ENCODE results near the gene MAP2K6.

MAP2K6 gene

GRCh38 chr17:69518951-69519350 is 104.5 kb downstream of the MAP2K6 start:
- H3K36me3 ChIP-seq (ENCODE audit: control insufficient read depth, insufficient read depth, low read length): no peaks in the 10 kb centered on the region
- WGBS (ENCODE audit: extremely low coverage, insufficient coverage, low lambda C conversion rate): no CpG with 5 or more reads among the region's 5 CpGs

DNA sequence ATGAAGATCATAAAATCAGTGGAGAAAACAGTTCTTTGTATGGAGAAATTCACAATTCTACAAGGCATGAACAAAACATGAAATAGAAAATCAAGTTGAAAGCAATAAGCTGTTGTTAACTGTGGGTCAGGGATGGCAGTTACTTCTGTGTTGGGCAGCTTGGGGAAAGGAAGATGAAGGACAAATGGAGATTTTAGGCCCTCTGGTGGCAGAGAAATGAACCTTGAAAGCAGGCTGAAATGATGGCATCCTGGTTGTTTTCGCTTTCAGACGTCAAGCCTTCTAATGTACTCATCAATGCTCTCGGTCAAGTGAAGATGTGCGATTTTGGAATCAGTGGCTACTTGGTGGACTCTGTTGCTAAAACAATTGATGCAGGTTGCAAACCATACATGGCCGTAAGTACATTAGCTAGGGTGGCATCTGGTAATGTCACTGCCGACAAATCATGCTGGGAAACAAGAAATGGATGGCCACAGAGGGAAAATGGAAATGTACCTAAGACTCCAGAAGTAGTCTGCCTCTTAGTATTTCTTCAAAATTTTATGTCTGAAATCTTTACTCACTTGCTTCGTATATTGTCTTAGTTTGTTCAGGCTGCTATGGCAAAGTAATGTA is 108.9 kb downstream of the MAP2K6 start:
- peak; percentile 79 for DNase-seq
- H3K18ac ChIP-seq (ENCODE audit: low read length): no peak overlapping the region
- no peak overlapping the region for H2BK120ac ChIP-seq (ENCODE audit: low read depth, low read length)
- H3K23ac ChIP-seq (ENCODE audit: low read length): no peak overlapping the region
- H3K4ac ChIP-seq (ENCODE audit: low read depth, low read length): no peak overlapping the region
- H4K5ac ChIP-seq (ENCODE audit: low read length): no peak overlapping the region
- WGBS (ENCODE audit: extremely low coverage, insufficient coverage, low lambda C conversion rate): no CpG with 5 or more reads among the region's 7 CpGs
- no peaks in the 10 kb centered on the region for H3K4me1 ChIP-seq (ENCODE audit: control insufficient read depth, low read depth, low read length)
- no peak overlapping the region for H4K8ac ChIP-seq (ENCODE audit: low read depth, low read length)
- H3K4me2 ChIP-seq (ENCODE audit: low read length): no peak overlapping the region
- H3K4me3 ChIP-seq (ENCODE audit: low read length): no peak overlapping the region
- H2BK15ac ChIP-seq (replicated peaks; ENCODE audit: low read depth): no peak overlapping the region
- no peak overlapping the region for H2AK5ac ChIP-seq (ENCODE audit: low read length)
- no peak overlapping the region for H2BK5ac ChIP-seq (ENCODE audit: low read length)
- no peak overlapping the region for H3K56ac ChIP-seq (ENCODE audit: low read length)
- H3K79me2 ChIP-seq (ENCODE audit: control insufficient read depth, insufficient read depth, low read length): no peaks in the 10 kb centered on the region
- H3K79me1 ChIP-seq (ENCODE audit: low read length): no peaks in the 10 kb centered on the region
- no peak overlapping the region for H3K27ac ChIP-seq (ENCODE audit: low read depth, low read length)
- H3K36me3 ChIP-seq (ENCODE audit: control insufficient read depth, insufficient read depth, low read length): no peaks in the 10 kb centered on the region
- H3K9ac ChIP-seq (ENCODE audit: low read length): no peak overlapping the region
- H3K27me3 ChIP-seq (ENCODE audit: insufficient read depth, low read length, poor library complexity): no peaks in the 10 kb centered on the region

More at GRCh38 chr17:69518951-69519350, 104.5 kb downstream of the MAP2K6 start:
- H3K18ac ChIP-seq (ENCODE audit: low read length): no peak overlapping the region
- no peak overlapping the region for H3K27ac ChIP-seq (ENCODE audit: low read depth, low read length)
- H3K4ac ChIP-seq (ENCODE audit: low read depth, low read length): no peak overlapping the region
- no peak overlapping the region for H3K56ac ChIP-seq (ENCODE audit: low read length)
- no peaks in the 10 kb centered on the region for H3K27me3 ChIP-seq (ENCODE audit: insufficient read depth, low read length, poor library complexity)
- no peak for DNase-seq
- H4K8ac ChIP-seq (ENCODE audit: low read depth, low read length): no peak overlapping the region
- no peaks in the 10 kb centered on the region for H3K79me2 ChIP-seq (ENCODE audit: control insufficient read depth, insufficient read depth, low read length)
- no peaks in the 10 kb centered on the region for H3K4me1 ChIP-seq (ENCODE audit: control insufficient read depth, low read depth, low read length)
- H3K9ac ChIP-seq (ENCODE audit: low read length): no peak overlapping the region
- H3K4me3 ChIP-seq (ENCODE audit: low read length): no peak overlapping the region
- no peak overlapping the region for H3K23ac ChIP-seq (ENCODE audit: low read length)
- H2BK5ac ChIP-seq (ENCODE audit: low read length): no peak overlapping the region
- no peak overlapping the region for H4K5ac ChIP-seq (ENCODE audit: low read length)
- H2BK120ac ChIP-seq (ENCODE audit: low read depth, low read length): no peak overlapping the region
- no peak overlapping the region for H2AK5ac ChIP-seq (ENCODE audit: low read length)
- no peak overlapping the region for H2BK15ac ChIP-seq (replicated peaks; ENCODE audit: low read depth)
- H3K79me1 ChIP-seq (ENCODE audit: low read length): no peaks in the 10 kb centered on the region
- H3K4me2 ChIP-seq (ENCODE audit: low read length): no peak overlapping the region

DNA sequence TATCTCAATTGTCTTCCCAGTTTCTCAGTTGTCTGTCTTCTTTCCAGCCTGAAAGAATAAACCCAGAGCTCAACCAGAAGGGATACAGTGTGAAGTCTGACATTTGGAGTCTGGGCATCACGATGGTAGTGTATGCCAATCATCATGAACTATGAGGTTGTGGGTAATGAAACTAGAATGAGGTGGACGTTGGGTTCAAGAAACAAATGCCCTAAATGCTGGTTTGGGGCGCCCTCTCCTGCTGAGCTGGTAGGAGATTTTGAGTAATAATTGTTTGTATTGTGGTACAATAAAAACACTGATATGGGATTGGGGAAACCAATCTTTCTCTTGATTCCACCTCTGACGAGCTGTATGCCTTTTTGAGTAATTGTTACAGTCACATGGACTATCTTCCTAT is 110.4 kb downstream of the MAP2K6 start:
- no peak overlapping the region for H3K18ac ChIP-seq (ENCODE audit: low read length)
- WGBS (ENCODE audit: extremely low coverage, insufficient coverage, low lambda C conversion rate): no CpG with 5 or more reads among the region's 4 CpGs
- no peak overlapping the region for H3K9ac ChIP-seq (ENCODE audit: low read length)
- H3K4me2 ChIP-seq (ENCODE audit: low read length): no peak overlapping the region
- H3K27me3 ChIP-seq (ENCODE audit: insufficient read depth, low read length, poor library complexity): no peaks in the 10 kb centered on the region
- H3K56ac ChIP-seq (ENCODE audit: low read length): no peak overlapping the region
- no peak overlapping the region for H3K23ac ChIP-seq (ENCODE audit: low read length)
- H4K8ac ChIP-seq (ENCODE audit: low read depth, low read length): no peak overlapping the region
- H3K4me1 ChIP-seq (ENCODE audit: control insufficient read depth, low read depth, low read length): no peaks in the 10 kb centered on the region
- no peaks in the 10 kb centered on the region for H3K36me3 ChIP-seq (ENCODE audit: control insufficient read depth, insufficient read depth, low read length)
- no peak overlapping the region for H4K5ac ChIP-seq (ENCODE audit: low read length)
- no peak overlapping the region for H3K4me3 ChIP-seq (ENCODE audit: low read length)
- no peak overlapping the region for H3K27ac ChIP-seq (ENCODE audit: low read depth, low read length)
- no peaks in the 10 kb centered on the region for H3K79me2 ChIP-seq (ENCODE audit: control insufficient read depth, insufficient read depth, low read length)
- no peak overlapping the region for H2BK15ac ChIP-seq (replicated peaks; ENCODE audit: low read depth)
- no peak overlapping the region for H2AK5ac ChIP-seq (ENCODE audit: low read length)
- DNase-seq: no peak
- H2BK5ac ChIP-seq (ENCODE audit: low read length): no peak overlapping the region
- no peak overlapping the region for H3K4ac ChIP-seq (ENCODE audit: low read depth, low read length)
- H3K79me1 ChIP-seq (ENCODE audit: low read length): no peaks in the 10 kb centered on the region
- no peak overlapping the region for H2BK120ac ChIP-seq (ENCODE audit: low read depth, low read length)

DNA sequence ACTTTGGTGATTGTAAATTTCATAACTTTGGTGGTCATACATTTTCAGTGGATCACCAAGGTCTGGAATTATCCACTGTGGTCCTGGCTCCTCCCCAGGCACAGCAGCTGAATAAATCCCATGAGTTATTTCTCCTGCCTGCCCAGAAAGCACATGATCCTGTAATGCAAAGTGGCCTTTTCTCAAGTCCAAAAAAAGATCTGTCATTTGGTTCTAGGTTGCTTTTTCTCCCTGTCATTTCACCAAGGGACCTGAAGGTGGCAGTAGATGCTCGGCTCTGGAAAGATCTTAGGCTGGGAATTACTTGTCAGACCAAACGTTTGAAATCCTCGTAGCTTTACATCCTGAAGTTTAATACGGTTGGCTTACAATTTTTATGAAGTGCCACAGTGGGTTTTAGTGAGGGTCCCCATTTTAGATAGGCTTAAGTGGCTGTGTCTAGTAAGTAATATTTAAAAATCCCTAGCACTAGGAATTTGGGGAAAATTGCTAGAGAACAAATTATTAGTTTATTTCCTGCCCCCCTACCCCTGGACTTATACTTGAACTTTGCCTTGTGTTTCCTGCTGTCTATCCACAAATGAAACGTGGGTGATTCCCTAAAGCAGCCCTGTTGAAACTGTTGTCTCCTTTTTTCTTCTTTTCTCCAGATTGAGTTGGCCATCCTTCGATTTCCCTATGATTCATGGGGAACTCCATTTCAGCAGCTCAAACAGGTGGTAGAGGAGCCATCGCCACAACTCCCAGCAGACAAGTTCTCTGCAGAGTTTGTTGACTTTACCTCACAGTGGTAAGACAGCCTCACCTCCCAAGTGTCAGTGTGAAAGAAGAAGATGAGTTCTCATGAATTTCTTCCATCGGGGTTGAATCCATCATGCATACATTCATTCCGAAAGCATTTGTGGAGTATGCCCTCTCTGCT is 111.7 kb downstream of the MAP2K6 start:
- Histone ChIP-seq H2BK120ac (ENCODE audit: low read depth, low read length) (no peak overlapping the region), H2BK5ac (ENCODE audit: low read length) (no peak overlapping the region), H3K36me3 (ENCODE audit: control insufficient read depth, insufficient read depth, low read length) (no peaks in the 10 kb centered on the region), H2AK5ac (ENCODE audit: low read length) (no peak overlapping the region), H3K56ac (ENCODE audit: low read length) (no peak overlapping the region), H3K79me2 (ENCODE audit: control insufficient read depth, insufficient read depth, low read length) (no peaks in the 10 kb centered on the region), H3K9ac (ENCODE audit: low read length) (no peak overlapping the region), H4K5ac (ENCODE audit: low read length) (no peak overlapping the region), H3K4me3 (ENCODE audit: low read length) (no peak overlapping the region), H3K4me2 (ENCODE audit: low read length) (no peak overlapping the region), H3K4me1 (ENCODE audit: control insufficient read depth, low read depth, low read length) (no peaks in the 10 kb centered on the region), H3K23ac (ENCODE audit: low read length) (no peak overlapping the region), H3K4ac (ENCODE audit: low read depth, low read length) (no peak overlapping the region), H3K18ac (ENCODE audit: low read length) (no peak overlapping the region), H4K8ac (ENCODE audit: low read depth, low read length) (no peak overlapping the region), H3K79me1 (ENCODE audit: low read length) (no peaks in the 10 kb centered on the region), H2BK15ac (replicated peaks; ENCODE audit: low read depth) (no peak overlapping the region), H3K27me3 (ENCODE audit: insufficient read depth, low read length, poor library complexity) (no peaks in the 10 kb centered on the region), H3K27ac (ENCODE audit: low read depth, low read length) (no peak overlapping the region)
- DNase-seq: peak; percentile 82
- WGBS (ENCODE audit: extremely low coverage, insufficient coverage, low lambda C conversion rate): no CpG with 5 or more reads among the region's 9 CpGs

GRCh38 chr17:69528035-69528434 is 113.5 kb downstream of the MAP2K6 start:
- H3K9ac ChIP-seq (ENCODE audit: low read length): no peak overlapping the region
- no peaks in the 10 kb centered on the region for H3K4me1 ChIP-seq (ENCODE audit: control insufficient read depth, low read depth, low read length)
- no peaks in the 10 kb centered on the region for H3K27me3 ChIP-seq (ENCODE audit: insufficient read depth, low read length, poor library complexity)
- no peaks in the 10 kb centered on the region for H3K79me1 ChIP-seq (ENCODE audit: low read length)
- no peak overlapping the region for H3K4ac ChIP-seq (ENCODE audit: low read depth, low read length)
- H3K18ac ChIP-seq (ENCODE audit: low read length): no peak overlapping the region
- H3K4me3 ChIP-seq (ENCODE audit: low read length): no peak overlapping the region
- H3K4me2 ChIP-seq (ENCODE audit: low read length): no peak overlapping the region
- no peak overlapping the region for H2AK5ac ChIP-seq (ENCODE audit: low read length)
- H2BK120ac ChIP-seq (ENCODE audit: low read depth, low read length): no peak overlapping the region
- H2BK5ac ChIP-seq (ENCODE audit: low read length): no peak overlapping the region
- no peaks in the 10 kb centered on the region for H3K36me3 ChIP-seq (ENCODE audit: control insufficient read depth, insufficient read depth, low read length)
- H2BK15ac ChIP-seq (replicated peaks; ENCODE audit: low read depth): no peak overlapping the region
- no peak overlapping the region for H4K5ac ChIP-seq (ENCODE audit: low read length)
- no peak overlapping the region for H3K23ac ChIP-seq (ENCODE audit: low read length)
- no peak overlapping the region for H3K27ac ChIP-seq (ENCODE audit: low read depth, low read length)
- no peak overlapping the region for H3K56ac ChIP-seq (ENCODE audit: low read length)
- no peak for DNase-seq
- no peak overlapping the region for H4K8ac ChIP-seq (ENCODE audit: low read depth, low read length)
- no CpG with 5 or more reads among the region's 5 CpGs for WGBS (ENCODE audit: extremely low coverage, insufficient coverage, low lambda C conversion rate)
- no peaks in the 10 kb centered on the region for H3K79me2 ChIP-seq (ENCODE audit: control insufficient read depth, insufficient read depth, low read length)
